ENCODE results near the gene GPRC5C. TPM values are rescaled to one million over a fixed set of nuclear protein-coding genes. Genes with fewer than 3 reads are reported as not detected.

GPRC5C gene
- total RNA-seq, 1 donor from 2014 or later = 13.5 TPM

DNA sequence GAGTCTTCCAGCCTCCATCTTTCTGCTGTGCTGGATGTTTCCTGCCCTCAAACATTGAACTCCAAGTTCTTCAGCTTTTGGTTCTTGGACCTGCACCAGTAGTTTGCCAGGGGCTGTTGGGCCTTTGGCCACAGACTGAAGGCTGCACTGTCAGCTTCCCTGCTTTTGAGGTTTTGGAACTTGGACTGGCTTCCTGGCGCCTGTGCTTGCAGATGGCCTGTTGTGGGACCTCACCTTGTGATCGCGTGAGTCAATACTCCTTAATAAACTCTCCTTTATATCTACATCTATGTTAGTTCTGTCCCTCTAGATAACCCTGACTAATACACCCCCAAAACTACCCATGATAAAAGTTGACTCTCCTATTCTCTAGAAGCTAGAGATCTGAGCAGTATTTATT lies 26.9 kb downstream of the GPRC5C start:
- no peaks in the 10 kb centered on the region for H3K79me2 ChIP-seq (ENCODE audit: low read depth)
- H3K27me3 ChIP-seq = peaks cover 11% of the 10 kb centered on the region
- H4K20me1 ChIP-seq (ENCODE audit: low read depth) = no peaks in the 10 kb centered on the region
- no peak overlapping the region for H3K9ac ChIP-seq
- no peak overlapping the region for H2AFZ ChIP-seq (replicated peaks)
- Mint-ChIP-seq H3K27me3 (ENCODE audit: insufficient read depth, low read depth) (peaks cover 14% of the 10 kb centered on the region), H3K4me1 (peaks cover 33% of the 10 kb centered on the region), H3K9me3 (no peaks in the 10 kb centered on the region), H3K36me3 (no peaks in the 10 kb centered on the region), H3K27ac (no peak overlapping the region), H3K4me3 (no peak overlapping the region)
- no peak overlapping the region for H3K4me2 ChIP-seq
- H3K4me3 ChIP-seq = no peak overlapping the region
- peaks cover 19% of the 10 kb centered on the region for H3F3A ChIP-seq (ENCODE audit: low read depth)
- TF ChIP-seq EZH2phosphoT487 (IDR thresholded peaks at IDR 0.05) (no peak), CTCF (IDR thresholded peaks at IDR 0.05) (no peak), EZH2 (IDR thresholded peaks at IDR 0.05) (no peak)
- DNase-seq (ENCODE audit: low spot score) = no peak
- peaks cover 20% of the 10 kb centered on the region for H3K4me1 ChIP-seq
- H3K9me3 ChIP-seq (ENCODE audit: low read depth) = no peaks in the 10 kb centered on the region
- H3K27ac ChIP-seq = no peak overlapping the region
- H3K36me3 ChIP-seq = no peaks in the 10 kb centered on the region

DNA sequence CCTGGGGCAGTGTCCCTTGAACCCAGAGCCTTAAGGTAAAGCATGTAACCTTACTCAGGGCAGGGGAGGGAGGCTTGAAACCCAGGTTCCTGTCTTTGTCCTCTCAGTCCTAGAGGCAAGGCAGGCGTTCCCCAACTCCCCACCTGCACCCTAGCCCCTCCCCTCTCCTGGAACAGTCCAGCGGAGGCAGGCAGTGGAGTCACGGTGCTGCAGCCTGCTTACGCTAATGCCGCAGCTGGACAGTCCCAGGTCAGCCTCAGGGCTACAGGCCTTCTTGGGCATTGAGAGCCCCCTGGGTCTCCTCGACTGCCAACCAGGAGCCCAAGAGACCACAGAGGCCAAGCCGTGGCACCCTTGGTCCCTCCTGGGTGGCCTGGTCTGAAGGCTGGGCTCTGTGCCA lies 27.7 kb downstream of the GPRC5C start:
- no peaks in the 10 kb centered on the region for H3K9me3 ChIP-seq (ENCODE audit: low read depth)
- H2AFZ ChIP-seq (replicated peaks) = no peak overlapping the region
- H3K27me3 ChIP-seq = peaks cover 11% of the 10 kb centered on the region
- peaks cover 15% of the 10 kb centered on the region for H3K4me1 ChIP-seq
- Mint-ChIP-seq H3K27me3 (ENCODE audit: insufficient read depth, low read depth) (peaks cover 14% of the 10 kb centered on the region), H3K27ac (no peak overlapping the region), H3K36me3 (no peaks in the 10 kb centered on the region), H3K4me1 (peaks cover 29% of the 10 kb centered on the region), H3K4me3 (no peak overlapping the region), H3K9me3 (no peaks in the 10 kb centered on the region)
- DNase-seq (ENCODE audit: low spot score) = no peak
- no peak overlapping the region for H3K9ac ChIP-seq
- peaks cover 14% of the 10 kb centered on the region for H3F3A ChIP-seq (ENCODE audit: low read depth)
- H3K4me2 ChIP-seq = no peak overlapping the region
- H3K27ac ChIP-seq = no peak overlapping the region
- TF ChIP-seq CTCF (IDR thresholded peaks at IDR 0.05) (no peak), EZH2phosphoT487 (IDR thresholded peaks at IDR 0.05) (no peak), EZH2 (IDR thresholded peaks at IDR 0.05) (no peak)
- no peaks in the 10 kb centered on the region for H3K36me3 ChIP-seq
- no peaks in the 10 kb centered on the region for H3K79me2 ChIP-seq (ENCODE audit: low read depth)
- H4K20me1 ChIP-seq (ENCODE audit: low read depth) = no peaks in the 10 kb centered on the region
- H3K4me3 ChIP-seq = no peak overlapping the region

GRCh38 chr17:74460241-74460640 lies 28.4 kb downstream of the GPRC5C start:
- Mint-ChIP-seq H3K27ac (no peak overlapping the region), H3K4me1 (peaks cover 22% of the 10 kb centered on the region), H3K36me3 (no peaks in the 10 kb centered on the region), H3K9me3 (no peaks in the 10 kb centered on the region), H3K4me3 (no peak overlapping the region), H3K27me3 (ENCODE audit: insufficient read depth, low read depth) (peaks cover 11% of the 10 kb centered on the region)
- Histone ChIP-seq H3K9ac (no peak overlapping the region), H3K27ac (no peak overlapping the region), H3F3A (ENCODE audit: low read depth) (peaks cover 10% of the 10 kb centered on the region), H3K4me2 (no peak overlapping the region), H3K36me3 (no peaks in the 10 kb centered on the region), H3K9me3 (ENCODE audit: low read depth) (no peaks in the 10 kb centered on the region), H2AFZ (replicated peaks) (no peak overlapping the region), H4K20me1 (ENCODE audit: low read depth) (no peaks in the 10 kb centered on the region), H3K4me1 (peaks cover 9% of the 10 kb centered on the region), H3K27me3 (peaks cover 11% of the 10 kb centered on the region), H3K4me3 (no peak overlapping the region), H3K79me2 (ENCODE audit: low read depth) (no peaks in the 10 kb centered on the region)
- TF ChIP-seq CTCF (IDR thresholded peaks at IDR 0.05) (no peak), EZH2 (IDR thresholded peaks at IDR 0.05) (no peak), EZH2phosphoT487 (IDR thresholded peaks at IDR 0.05) (no peak)
- DNase-seq (ENCODE audit: low spot score) = no peak
